HG03103 (cell line): Measurements from ENCODE around the gene RRN3.
"Not testable (repeated sequence)": the region's sequence is repeated elsewhere in the genome, so short reads cannot be mapped to it uniquely, and the experiment has no call there.

Experiments
- ATAC-seq: cut with Tn5 transposase; IDR thresholded peaks from one replicate; pipeline ENCODE4 v1.9.1; 2021; ENCODE audit warnings: low read depth; ENCODE audit not compliant: unreplicated experiment

The RRN3 gene

GRCh38 chr16:15052747-15053476 is 41.2 kb downstream of the RRN3 start:
- ATAC-seq, result no peak

- no peak for ATAC-seq
These were observed 42.6 kb downstream of the RRN3 start for GRCh38 chr16:15051387-15051951.

GRCh38 chr16:15050440-15050839 is 43.6 kb downstream of the RRN3 start:
- ATAC-seq, result not testable (repeated sequence)

- ATAC-seq, result no peak
These were observed 44.4 kb downstream of the RRN3 start for GRCh38 chr16:15049581-15050180.

- no peak for ATAC-seq
These were observed 47.2 kb downstream of the RRN3 start for GRCh38 chr16:15046692-15047376.

GRCh38 chr16:15045270-15045669 is 48.8 kb downstream of the RRN3 start:
- not testable (repeated sequence) for ATAC-seq

GRCh38 chr16:15044286-15044685 is 49.8 kb downstream of the RRN3 start:
- no peak for ATAC-seq

GRCh38 chr16:15043344-15043743 is 50.7 kb downstream of the RRN3 start:
- no peak for ATAC-seq

GRCh38 chr16:15041271-15042004 is 52.6 kb downstream of the RRN3 start:
- no peak for ATAC-seq

GRCh38 chr16:15038689-15039088 is 55.4 kb downstream of the RRN3 start:
- ATAC-seq, result no peak

- ATAC-seq, result no peak
These were observed 56.3 kb downstream of the RRN3 start for GRCh38 chr16:15037745-15038144.

GRCh38 chr16:15037003-15037402 is 57.1 kb downstream of the RRN3 start:
- ATAC-seq, result no peak

- no peak for ATAC-seq
These were observed 58.8 kb downstream of the RRN3 start for GRCh38 chr16:15035163-15035729.

GRCh38 chr16:15034266-15035162 is 59.6 kb downstream of the RRN3 start:
- ATAC-seq, result no peak

GRCh38 chr16:15033309-15033707 is 60.8 kb downstream of the RRN3 start:
- no peak for ATAC-seq

GRCh38 chr16:15032547-15033308 is 61.3 kb downstream of the RRN3 start:
- no peak for ATAC-seq

GRCh38 chr16:15031586-15031985 is 62.5 kb downstream of the RRN3 start:
- ATAC-seq, result no peak

- ATAC-seq, result no peak
These were observed 62.9 kb downstream of the RRN3 start for GRCh38 chr16:15031179-15031578.

- ATAC-seq, result not testable (repeated sequence)
These were observed 64.3 kb downstream of the RRN3 start for GRCh38 chr16:15029749-15030148.
